Measurements from ENCODE around the gene SMCR8.

DNA sequence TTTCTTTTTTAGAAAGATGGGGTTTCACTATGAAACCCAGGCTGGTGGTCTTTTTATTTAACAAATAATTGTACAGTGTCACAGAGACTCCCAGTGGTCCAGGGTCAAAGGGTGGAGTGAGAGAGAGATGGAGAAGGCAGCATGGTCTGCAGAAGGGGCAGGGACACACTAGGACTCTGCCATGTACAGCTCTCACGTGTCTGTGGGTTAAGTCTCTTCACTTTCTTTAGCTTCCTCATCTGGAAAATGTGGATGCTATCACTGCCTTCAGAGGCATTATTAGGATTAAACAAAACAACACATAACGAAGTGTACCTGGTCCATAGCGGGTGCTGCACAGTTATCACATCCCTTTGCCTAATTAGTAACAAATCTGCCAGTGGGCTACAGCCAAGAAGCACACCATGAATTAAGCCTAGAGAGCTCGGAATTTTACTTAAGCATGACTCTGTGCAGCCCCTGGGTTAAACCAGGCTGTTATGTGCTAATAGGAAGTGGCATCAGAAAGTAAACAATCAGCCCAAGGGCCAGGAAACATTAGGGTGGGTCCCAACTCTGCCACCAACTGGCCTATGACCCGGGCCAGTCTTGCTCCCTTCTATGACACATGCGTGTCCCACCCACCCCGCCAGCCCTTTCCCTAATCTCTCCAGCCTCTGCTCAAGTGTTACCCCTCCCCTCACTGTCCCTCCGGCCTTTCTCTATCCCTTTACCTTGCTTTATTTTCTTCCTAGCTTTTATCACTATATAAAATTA, 14.2 kb upstream of the SMCR8 start:
- TF ChIP-seq, protein P1, sequence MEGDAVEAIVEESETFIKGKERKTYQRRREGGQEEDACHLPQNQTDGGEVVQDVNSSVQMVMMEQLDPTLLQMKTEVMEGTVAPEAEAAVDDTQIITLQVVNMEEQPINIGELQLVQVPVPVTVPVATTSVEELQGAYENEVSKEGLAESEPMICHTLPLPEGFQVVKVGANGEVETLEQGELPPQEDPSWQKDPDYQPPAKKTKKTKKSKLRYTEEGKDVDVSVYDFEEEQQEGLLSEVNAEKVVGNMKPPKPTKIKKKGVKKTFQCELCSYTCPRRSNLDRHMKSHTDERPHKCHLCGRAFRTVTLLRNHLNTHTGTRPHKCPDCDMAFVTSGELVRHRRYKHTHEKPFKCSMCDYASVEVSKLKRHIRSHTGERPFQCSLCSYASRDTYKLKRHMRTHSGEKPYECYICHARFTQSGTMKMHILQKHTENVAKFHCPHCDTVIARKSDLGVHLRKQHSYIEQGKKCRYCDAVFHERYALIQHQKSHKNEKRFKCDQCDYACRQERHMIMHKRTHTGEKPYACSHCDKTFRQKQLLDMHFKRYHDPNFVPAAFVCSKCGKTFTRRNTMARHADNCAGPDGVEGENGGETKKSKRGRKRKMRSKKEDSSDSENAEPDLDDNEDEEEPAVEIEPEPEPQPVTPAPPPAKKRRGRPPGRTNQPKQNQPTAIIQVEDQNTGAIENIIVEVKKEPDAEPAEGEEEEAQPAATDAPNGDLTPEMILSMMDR (IDR thresholded peaks at IDR 0.05) = no peak
- no peak for TF ChIP-seq POLR2A (IDR thresholded peaks at IDR 0.05)
